ENCODE data around the gene SHCBP1L.
"Not testable (repeated sequence)": the region's sequence is repeated elsewhere in the genome, so short reads cannot be mapped to it uniquely, and the experiment has no call there.

The SHCBP1L gene

GRCh38 chr1:182943336-182943735 lies 9.6 kb downstream of the SHCBP1L start:
- not testable (repeated sequence) for H3K4me1 ChIP-seq (ENCODE audit: control insufficient read depth in 5 of 5, insufficient read depth in 5 of 5, low read length in 5 of 5); H3K9me3 ChIP-seq (ENCODE audit: control insufficient read depth in 5 of 5, low read length in 5 of 5); H3K27ac ChIP-seq (ENCODE audit: low read depth, low read length); H3K9ac ChIP-seq (ENCODE audit: low read length in 5 of 5); H3K36me3 ChIP-seq (ENCODE audit: control insufficient read depth in 5 of 5, insufficient read depth in 5 of 5, low read length in 5 of 5); H3K27me3 ChIP-seq (ENCODE audit: control insufficient read depth in 5 of 5, insufficient read depth in 4 of 5, low read length in 5 of 5); H3K4me3 ChIP-seq (ENCODE audit: low read depth in 1 of 5, low read length in 5 of 5)

GRCh38 chr1:182942145-182942544 lies 10.8 kb downstream of the SHCBP1L start:
- not testable (repeated sequence) for H3K27ac ChIP-seq (ENCODE audit: low read depth, low read length)
- peak overlapping the region in 1 of 5 donors; percentile 33 for H3K4me3 ChIP-seq (ENCODE audit: low read depth in 1 of 5, low read length in 5 of 5)

GRCh38 chr1:182939413-182939812 lies 13.6 kb downstream of the SHCBP1L start:
- H3K27ac ChIP-seq (ENCODE audit: low read depth, low read length), result no peak overlapping the region
- no peak overlapping the region for H3K9ac ChIP-seq (ENCODE audit: low read length in 5 of 5)
- no peak overlapping the region for H3K4me3 ChIP-seq (ENCODE audit: low read depth in 1 of 5, low read length in 5 of 5)
- H3K4me1 ChIP-seq (ENCODE audit: control insufficient read depth in 5 of 5, insufficient read depth in 5 of 5, low read length in 5 of 5), result peaks cover 0 to 4% (median 3%) of the 10 kb centered on the region in 5 donors
- H3K9me3 ChIP-seq (ENCODE audit: control insufficient read depth in 5 of 5, low read length in 5 of 5), result peaks cover 0 to 10% (median 4%) of the 10 kb centered on the region in 5 donors
- peaks cover 0 to 3% (median 0%) of the 10 kb centered on the region in 5 donors for H3K27me3 ChIP-seq (ENCODE audit: control insufficient read depth in 5 of 5, insufficient read depth in 4 of 5, low read length in 5 of 5)
- H3K36me3 ChIP-seq (ENCODE audit: control insufficient read depth in 5 of 5, insufficient read depth in 5 of 5, low read length in 5 of 5), result no peaks in the 10 kb centered on the region

More at GRCh38 chr1:182942145-182942544, 10.8 kb downstream of the SHCBP1L start:
- not testable (repeated sequence) for H3K4me1 ChIP-seq (ENCODE audit: control insufficient read depth in 5 of 5, insufficient read depth in 5 of 5, low read length in 5 of 5); H3K36me3 ChIP-seq (ENCODE audit: control insufficient read depth in 5 of 5, insufficient read depth in 5 of 5, low read length in 5 of 5); H3K9ac ChIP-seq (ENCODE audit: low read length in 5 of 5); H3K27me3 ChIP-seq (ENCODE audit: control insufficient read depth in 5 of 5, insufficient read depth in 4 of 5, low read length in 5 of 5); H3K9me3 ChIP-seq (ENCODE audit: control insufficient read depth in 5 of 5, low read length in 5 of 5)

GRCh38 chr1:182935716-182936115 lies 17.2 kb downstream of the SHCBP1L start:
- Histone ChIP-seq H3K36me3 (ENCODE audit: control insufficient read depth in 5 of 5, insufficient read depth in 5 of 5, low read length in 5 of 5) (no peaks in the 10 kb centered on the region), H3K9ac (ENCODE audit: low read length in 5 of 5) (no peak overlapping the region)

GRCh38 chr1:182930985-182931384 lies 22.0 kb downstream of the SHCBP1L start:
- Histone ChIP-seq H3K36me3 (ENCODE audit: control insufficient read depth in 5 of 5, insufficient read depth in 5 of 5, low read length in 5 of 5) (no peaks in the 10 kb centered on the region), H3K9ac (ENCODE audit: low read length in 5 of 5) (no peak overlapping the region), H3K4me3 (ENCODE audit: low read depth in 1 of 5, low read length in 5 of 5) (no peak overlapping the region), H3K4me1 (ENCODE audit: control insufficient read depth in 5 of 5, insufficient read depth in 5 of 5, low read length in 5 of 5) (no peaks in the 10 kb centered on the region), H3K9me3 (ENCODE audit: control insufficient read depth in 5 of 5, low read length in 5 of 5) (peaks cover 0 to 10% (median 4%) of the 10 kb centered on the region in 5 donors), H3K27ac (ENCODE audit: low read depth, low read length) (no peak overlapping the region), H3K27me3 (ENCODE audit: control insufficient read depth in 5 of 5, insufficient read depth in 4 of 5, low read length in 5 of 5) (no peaks in the 10 kb centered on the region)

More at GRCh38 chr1:182935716-182936115, 17.2 kb downstream of the SHCBP1L start:
- Histone ChIP-seq H3K27me3 (ENCODE audit: control insufficient read depth in 5 of 5, insufficient read depth in 4 of 5, low read length in 5 of 5) (no peaks in the 10 kb centered on the region), H3K9me3 (ENCODE audit: control insufficient read depth in 5 of 5, low read length in 5 of 5) (peaks cover 0 to 10% (median 4%) of the 10 kb centered on the region in 5 donors), H3K4me1 (ENCODE audit: control insufficient read depth in 5 of 5, insufficient read depth in 5 of 5, low read length in 5 of 5) (no peaks in the 10 kb centered on the region), H3K27ac (ENCODE audit: low read depth, low read length) (no peak overlapping the region), H3K4me3 (ENCODE audit: low read depth in 1 of 5, low read length in 5 of 5) (no peak overlapping the region)

- Histone ChIP-seq H3K36me3 (ENCODE audit: control insufficient read depth in 5 of 5, insufficient read depth in 5 of 5, low read length in 5 of 5) (no peaks in the 10 kb centered on the region), H3K9ac (ENCODE audit: low read length in 5 of 5) (no peak overlapping the region), H3K4me1 (ENCODE audit: control insufficient read depth in 5 of 5, insufficient read depth in 5 of 5, low read length in 5 of 5) (no peaks in the 10 kb centered on the region), H3K27ac (ENCODE audit: low read depth, low read length) (no peak overlapping the region), H3K27me3 (ENCODE audit: control insufficient read depth in 5 of 5, insufficient read depth in 4 of 5, low read length in 5 of 5) (no peaks in the 10 kb centered on the region), H3K4me3 (ENCODE audit: low read depth in 1 of 5, low read length in 5 of 5) (no peak overlapping the region), H3K9me3 (ENCODE audit: control insufficient read depth in 5 of 5, low read length in 5 of 5) (no peaks in the 10 kb centered on the region)
Observed at GRCh38 chr1:182927693-182928433, 25.1 kb downstream of the SHCBP1L start.

GRCh38 chr1:182925661-182926060 lies 27.3 kb downstream of the SHCBP1L start:
- Histone ChIP-seq H3K4me3 (ENCODE audit: low read depth in 1 of 5, low read length in 5 of 5) (no peak overlapping the region), H3K36me3 (ENCODE audit: control insufficient read depth in 5 of 5, insufficient read depth in 5 of 5, low read length in 5 of 5) (no peaks in the 10 kb centered on the region), H3K9me3 (ENCODE audit: control insufficient read depth in 5 of 5, low read length in 5 of 5) (no peaks in the 10 kb centered on the region), H3K27me3 (ENCODE audit: control insufficient read depth in 5 of 5, insufficient read depth in 4 of 5, low read length in 5 of 5) (no peaks in the 10 kb centered on the region), H3K4me1 (ENCODE audit: control insufficient read depth in 5 of 5, insufficient read depth in 5 of 5, low read length in 5 of 5) (no peaks in the 10 kb centered on the region), H3K9ac (ENCODE audit: low read length in 5 of 5) (no peak overlapping the region), H3K27ac (ENCODE audit: low read depth, low read length) (no peak overlapping the region)

GRCh38 chr1:182917378-182917777 lies 35.6 kb downstream of the SHCBP1L start:
- Histone ChIP-seq H3K9me3 (ENCODE audit: control insufficient read depth in 5 of 5, low read length in 5 of 5) (peaks cover 0 to 8% (median 2%) of the 10 kb centered on the region in 5 donors), H3K9ac (ENCODE audit: low read length in 5 of 5) (no peak overlapping the region), H3K27ac (ENCODE audit: low read depth, low read length) (no peak overlapping the region), H3K36me3 (ENCODE audit: control insufficient read depth in 5 of 5, insufficient read depth in 5 of 5, low read length in 5 of 5) (no peaks in the 10 kb centered on the region), H3K4me3 (ENCODE audit: low read depth in 1 of 5, low read length in 5 of 5) (no peak overlapping the region), H3K27me3 (ENCODE audit: control insufficient read depth in 5 of 5, insufficient read depth in 4 of 5, low read length in 5 of 5) (peaks cover 0 to 2% (median 0%) of the 10 kb centered on the region in 5 donors), H3K4me1 (ENCODE audit: control insufficient read depth in 5 of 5, insufficient read depth in 5 of 5, low read length in 5 of 5) (no peaks in the 10 kb centered on the region)

- Histone ChIP-seq H3K9me3 (ENCODE audit: control insufficient read depth in 5 of 5, low read length in 5 of 5) (peaks cover 0 to 8% (median 2%) of the 10 kb centered on the region in 5 donors), H3K4me3 (ENCODE audit: low read depth in 1 of 5, low read length in 5 of 5) (no peak overlapping the region), H3K36me3 (ENCODE audit: control insufficient read depth in 5 of 5, insufficient read depth in 5 of 5, low read length in 5 of 5) (no peaks in the 10 kb centered on the region), H3K9ac (ENCODE audit: low read length in 5 of 5) (no peak overlapping the region), H3K4me1 (ENCODE audit: control insufficient read depth in 5 of 5, insufficient read depth in 5 of 5, low read length in 5 of 5) (no peaks in the 10 kb centered on the region), H3K27me3 (ENCODE audit: control insufficient read depth in 5 of 5, insufficient read depth in 4 of 5, low read length in 5 of 5) (no peaks in the 10 kb centered on the region), H3K27ac (ENCODE audit: low read depth, low read length) (no peak overlapping the region)
Observed at GRCh38 chr1:182913401-182913800, 39.6 kb downstream of the SHCBP1L start.

- Histone ChIP-seq H3K9ac (ENCODE audit: low read length in 5 of 5) (no peak overlapping the region), H3K36me3 (ENCODE audit: control insufficient read depth in 5 of 5, insufficient read depth in 5 of 5, low read length in 5 of 5) (no peaks in the 10 kb centered on the region), H3K27ac (ENCODE audit: low read depth, low read length) (no peak overlapping the region), H3K4me3 (ENCODE audit: low read depth in 1 of 5, low read length in 5 of 5) (no peak overlapping the region), H3K27me3 (ENCODE audit: control insufficient read depth in 5 of 5, insufficient read depth in 4 of 5, low read length in 5 of 5) (no peaks in the 10 kb centered on the region), H3K4me1 (ENCODE audit: control insufficient read depth in 5 of 5, insufficient read depth in 5 of 5, low read length in 5 of 5) (no peaks in the 10 kb centered on the region), H3K9me3 (ENCODE audit: control insufficient read depth in 5 of 5, low read length in 5 of 5) (peaks cover 0 to 8% (median 2%) of the 10 kb centered on the region in 5 donors)
Observed at GRCh38 chr1:182910143-182910542, 42.8 kb downstream of the SHCBP1L start.
